ENCODE data around the gene AKTIP.
A peak's percentile ranks its signal among the peaks of the same experiment; 100 is the strongest.
"Not testable (repeated sequence)": the region's sequence is repeated elsewhere in the genome, so short reads cannot be mapped to it uniquely, and the experiment has no call there.

Gene AKTIP

GRCh38 chr16:53502331-53503269 is at the start of gene AKTIP:
Gene AKTIP (minus strand): TSS chr16:53503209. CDS start chr16:53500259, 2,950 bp downstream.
- no peak for DNase-seq (ENCODE audit: low read depth)

DNA sequence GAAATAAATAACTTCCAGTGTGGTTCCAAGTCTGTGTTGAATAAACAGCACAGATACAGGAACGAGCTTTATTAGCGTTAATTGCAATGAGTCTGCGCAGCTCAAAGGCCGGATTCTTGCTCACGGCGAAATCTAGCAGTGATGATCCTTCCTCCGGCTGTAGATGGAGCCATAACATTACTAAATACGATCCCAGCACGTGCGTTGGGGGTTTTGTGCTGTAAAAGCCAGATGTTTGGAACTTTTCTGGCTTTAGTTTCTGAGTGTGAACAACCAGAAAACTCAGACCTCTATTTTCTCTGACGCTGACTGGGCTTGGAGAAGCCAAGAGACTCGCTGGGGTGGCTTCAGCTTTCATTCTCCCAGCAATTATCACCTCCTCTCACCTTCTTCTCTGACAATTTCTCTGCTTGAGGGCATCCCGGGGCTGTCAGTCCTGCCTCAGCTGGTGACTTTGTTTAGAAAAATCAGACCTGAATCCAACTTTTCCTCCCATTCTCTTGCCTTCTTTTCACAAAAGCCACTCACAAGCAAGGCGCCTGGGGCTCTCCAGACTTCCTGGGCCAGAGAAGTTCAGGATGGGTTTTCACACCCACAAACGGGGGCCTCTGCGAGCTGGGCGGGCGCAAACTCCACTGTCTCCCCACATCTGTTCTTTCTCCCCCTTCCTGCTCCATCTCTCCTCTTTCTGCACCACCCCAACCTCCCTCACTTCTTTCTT is 47.1 kb upstream of the AKTIP start:
- DNase-seq (ENCODE audit: low read depth): peak; percentile 48

- no peak for DNase-seq (ENCODE audit: low read depth)
Measured at GRCh38 chr16:53546988-53547391, 44.0 kb upstream of the AKTIP start.

- DNase-seq (ENCODE audit: low read depth): no peak
Measured at GRCh38 chr16:53545433-53545832, 42.4 kb upstream of the AKTIP start.

DNA sequence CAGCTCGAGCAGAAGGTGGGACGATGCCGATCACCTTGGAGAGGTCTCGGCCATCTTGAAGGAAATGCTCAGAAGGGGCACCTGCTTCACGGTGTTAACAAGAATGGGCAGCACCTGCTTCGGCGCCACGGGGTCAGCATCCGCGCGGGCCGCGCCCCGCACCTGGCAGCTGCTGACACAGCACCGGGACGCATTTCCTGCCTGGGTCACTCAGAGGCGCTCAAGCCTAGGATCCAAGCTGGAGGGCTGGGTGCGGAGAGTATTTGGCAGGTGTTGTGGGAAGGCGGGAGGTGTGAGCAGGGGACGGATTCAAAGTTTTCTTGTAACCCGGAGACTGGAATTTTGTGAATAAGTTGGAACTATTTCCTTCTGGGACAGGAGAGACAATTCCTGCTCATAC is 39.3 kb upstream of the AKTIP start:
- DNase-seq (ENCODE audit: low read depth): no peak

DNA sequence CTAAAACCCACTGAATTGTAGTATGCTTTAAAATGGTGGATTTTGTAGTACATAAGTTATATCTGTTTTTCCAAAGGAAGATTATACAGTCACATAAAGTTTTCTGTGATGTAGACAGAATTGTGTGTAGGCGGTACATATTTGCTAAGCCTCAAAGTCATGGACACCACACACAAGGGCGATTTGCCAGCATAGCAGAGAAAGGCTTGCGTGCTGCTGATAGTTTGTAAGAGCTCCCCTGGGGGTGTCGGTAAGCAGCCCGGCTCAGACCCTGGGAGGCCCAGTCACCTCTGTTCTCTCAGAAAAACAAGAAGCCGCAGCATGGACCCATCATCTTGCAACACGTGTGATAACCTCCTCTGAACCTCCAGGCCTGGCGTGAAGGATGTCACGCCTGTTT is 38.3 kb upstream of the AKTIP start:
- no peak for DNase-seq (ENCODE audit: low read depth)

GRCh38 chr16:53539759-53540718 is 37.0 kb upstream of the AKTIP start:
- DNase-seq (ENCODE audit: low read depth): not testable (repeated sequence)

DNA sequence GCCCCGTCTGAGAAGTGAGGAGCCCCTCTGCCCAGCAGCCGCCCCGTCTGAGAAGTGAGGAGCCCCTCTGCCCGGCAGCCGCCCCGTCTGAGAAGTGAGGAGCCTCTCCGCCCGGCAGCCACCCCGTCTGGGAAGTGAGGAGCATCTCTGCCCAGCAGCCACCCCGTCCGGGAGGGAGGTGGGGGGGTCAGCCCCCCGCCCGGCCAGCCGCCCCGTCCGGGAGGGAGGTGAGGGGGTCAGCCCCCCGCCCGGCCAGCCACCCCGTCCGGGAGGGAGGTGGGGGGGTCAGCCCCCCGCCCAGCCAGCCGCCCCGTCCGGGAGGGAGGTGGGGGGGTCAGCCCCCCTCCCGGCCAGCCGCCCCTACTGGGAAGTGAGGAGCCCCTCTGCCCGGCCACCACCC is 36.3 kb upstream of the AKTIP start:
- not testable (repeated sequence) for DNase-seq (ENCODE audit: low read depth)

- no peak for DNase-seq (ENCODE audit: low read depth)
Measured at GRCh38 chr16:53537626-53538025, 34.6 kb upstream of the AKTIP start.

DNA sequence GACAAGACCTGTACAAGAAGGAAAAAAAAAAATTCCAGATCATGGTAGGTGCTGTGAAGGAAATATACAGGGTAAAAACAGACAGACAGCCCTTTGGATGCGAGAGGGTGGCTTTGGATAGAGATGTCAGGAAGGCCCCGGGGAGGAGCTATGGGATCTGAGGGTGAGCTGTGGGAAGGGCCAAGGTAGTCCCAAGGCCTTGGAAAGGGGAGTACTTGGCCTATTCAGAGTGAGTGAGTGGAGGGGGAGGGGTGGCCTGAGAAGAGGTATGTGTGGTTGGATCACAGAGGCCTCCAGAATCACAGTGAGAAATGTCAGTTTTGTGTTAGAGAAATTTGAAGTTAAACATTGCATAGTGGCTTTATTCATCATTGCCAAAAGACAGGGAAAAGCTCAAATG is 31.2 kb upstream of the AKTIP start:
- DNase-seq (ENCODE audit: low read depth): no peak

- DNase-seq (ENCODE audit: low read depth): no peak
Measured at GRCh38 chr16:53530741-53531140, 27.7 kb upstream of the AKTIP start.

GRCh38 chr16:53530046-53530445 is 27.0 kb upstream of the AKTIP start:
- DNase-seq (ENCODE audit: low read depth): no peak

- DNase-seq (ENCODE audit: low read depth): no peak
Measured at GRCh38 chr16:53529513-53529912, 26.5 kb upstream of the AKTIP start.

DNA sequence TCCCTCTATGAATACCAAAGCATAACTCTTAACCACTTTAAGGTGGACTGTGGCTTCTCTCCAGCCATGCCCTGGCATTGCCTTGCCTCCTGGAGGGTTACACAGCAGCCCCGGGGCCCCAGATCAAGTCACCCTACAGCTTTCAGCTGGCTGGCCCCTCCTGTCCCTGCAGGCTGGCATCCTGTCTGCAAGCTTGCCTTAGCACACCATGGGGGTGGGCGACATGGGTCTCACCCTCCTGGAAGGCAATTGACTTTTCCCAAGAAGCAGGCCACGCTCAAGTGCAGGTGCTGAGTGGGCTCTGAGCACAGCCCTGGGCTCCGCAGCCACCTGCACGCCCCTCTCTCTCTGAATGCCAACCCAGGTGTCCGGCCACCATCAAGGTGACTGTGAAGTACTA is 25.8 kb upstream of the AKTIP start:
- no peak for DNase-seq (ENCODE audit: low read depth)

- DNase-seq (ENCODE audit: low read depth): no peak
Measured at GRCh38 chr16:53523971-53524548, 21.1 kb upstream of the AKTIP start.

DNA sequence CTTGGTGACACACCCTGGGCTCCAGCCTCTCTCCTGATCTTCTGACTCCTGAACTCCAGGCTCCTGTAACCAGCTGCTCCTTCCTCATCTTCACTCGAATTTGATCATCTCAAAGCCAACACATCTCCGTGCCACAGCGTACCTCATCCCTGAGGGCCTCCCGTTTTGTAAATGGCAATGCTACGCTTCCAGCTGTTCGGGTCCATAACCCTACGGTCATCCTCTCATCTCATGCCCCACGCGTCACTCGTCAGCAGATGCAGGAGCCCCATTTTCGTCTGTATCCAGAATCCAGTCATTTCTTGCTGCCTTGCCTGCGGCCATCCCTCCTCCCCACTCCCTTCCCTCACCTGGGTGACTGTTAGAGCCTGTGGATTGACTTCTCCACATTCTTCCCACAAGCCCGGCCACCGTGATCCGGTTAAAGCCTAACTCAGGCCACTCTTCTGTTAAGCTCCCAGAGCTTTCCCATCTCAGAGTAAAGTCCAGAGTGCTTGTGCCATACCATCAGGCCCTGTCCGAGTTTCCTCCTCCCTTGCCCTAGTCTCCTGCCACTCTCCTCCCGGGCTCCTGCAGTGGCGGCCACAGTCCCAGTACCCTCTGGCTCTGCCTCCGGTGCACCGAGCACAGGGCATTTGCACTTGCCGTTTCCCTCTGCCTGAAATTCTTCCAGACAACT is 20.3 kb upstream of the AKTIP start:
- no peak for DNase-seq (ENCODE audit: low read depth)

- DNase-seq (ENCODE audit: low read depth): no peak
Measured at GRCh38 chr16:53519417-53520091, 16.5 kb upstream of the AKTIP start.

- no peak for DNase-seq (ENCODE audit: low read depth)
Measured at GRCh38 chr16:53518550-53519416, 15.8 kb upstream of the AKTIP start.

GRCh38 chr16:53517851-53518250 is 14.8 kb upstream of the AKTIP start:
- no peak for DNase-seq (ENCODE audit: low read depth)

DNA sequence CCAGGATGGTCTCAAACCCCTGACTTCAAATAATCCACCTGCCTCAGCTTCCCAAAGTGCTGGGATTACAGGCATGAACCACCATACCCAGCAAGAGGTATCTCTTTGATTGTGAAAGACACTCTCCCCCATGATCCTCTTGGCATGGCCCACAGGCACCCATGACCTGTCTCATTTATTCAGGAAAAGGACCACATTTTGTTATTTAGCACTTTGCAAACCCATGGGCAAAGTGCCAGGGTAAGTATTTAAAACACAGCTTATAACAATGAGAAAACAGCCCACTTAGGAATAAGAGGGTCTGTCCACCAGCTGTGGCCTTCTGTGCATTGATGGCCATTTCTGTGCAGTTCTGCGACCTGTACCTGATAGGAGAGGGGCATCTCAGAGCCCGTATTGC is 12.8 kb upstream of the AKTIP start:
- no peak for DNase-seq (ENCODE audit: low read depth)

All from HS-5 (cell line).